HG03520 (cell line): ENCODE data around the gene DPYD.
A peak's percentile ranks its signal among the peaks of the same experiment; 100 is the strongest.

Experiments used
- ATAC-seq: cut with Tn5 transposase; IDR thresholded peaks from one replicate; pipeline ENCODE4 v1.9.1; 2021; ENCODE audit warnings: mild to moderate bottlenecking, moderate library complexity; ENCODE audit not compliant: unreplicated experiment

Gene DPYD

GRCh38 chr1:97560714-97561113, 360.1 kb downstream of the DPYD start:
- no peak for ATAC-seq

DNA sequence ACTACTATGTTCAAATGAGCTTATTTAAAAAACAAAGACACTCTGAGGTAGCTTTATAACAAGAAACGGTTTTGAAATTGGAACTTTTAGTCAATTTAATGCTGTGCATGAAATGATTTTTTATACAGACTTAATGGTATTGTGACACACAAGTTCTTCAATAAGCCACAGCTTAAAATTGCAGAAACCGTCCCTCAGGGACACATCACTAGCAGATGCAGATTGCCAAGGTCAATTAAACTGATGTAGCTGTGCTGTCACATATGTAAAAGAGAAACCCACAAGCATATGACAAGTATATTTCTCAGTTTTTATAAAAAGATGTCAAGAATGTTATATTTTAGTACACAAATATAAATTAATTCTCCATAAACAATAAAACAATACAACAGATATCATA, 366.9 kb downstream of the DPYD start:
- no peak for ATAC-seq

GRCh38 chr1:97551113-97551512, 369.7 kb downstream of the DPYD start:
- ATAC-seq = no peak

DNA sequence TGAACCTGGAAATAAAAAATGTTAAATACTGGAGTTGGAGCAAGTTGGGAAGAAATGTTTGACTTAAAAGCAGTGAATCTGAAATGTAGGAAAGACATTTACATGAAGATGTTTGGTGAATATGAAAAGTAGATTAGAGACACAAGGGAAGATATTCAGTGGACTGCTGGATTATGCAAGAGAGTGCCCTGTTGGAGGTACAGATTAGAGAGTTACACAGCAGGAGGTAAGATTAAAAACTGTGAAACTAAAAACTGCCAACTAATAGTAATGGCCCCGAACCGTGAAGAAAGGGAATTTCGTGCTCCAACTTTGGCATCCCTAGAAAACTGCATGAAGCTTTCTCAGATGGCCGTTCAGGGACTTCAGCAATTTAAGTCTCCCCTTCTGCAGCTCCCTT, 375.4 kb downstream of the DPYD start:
- ATAC-seq = no peak

DNA sequence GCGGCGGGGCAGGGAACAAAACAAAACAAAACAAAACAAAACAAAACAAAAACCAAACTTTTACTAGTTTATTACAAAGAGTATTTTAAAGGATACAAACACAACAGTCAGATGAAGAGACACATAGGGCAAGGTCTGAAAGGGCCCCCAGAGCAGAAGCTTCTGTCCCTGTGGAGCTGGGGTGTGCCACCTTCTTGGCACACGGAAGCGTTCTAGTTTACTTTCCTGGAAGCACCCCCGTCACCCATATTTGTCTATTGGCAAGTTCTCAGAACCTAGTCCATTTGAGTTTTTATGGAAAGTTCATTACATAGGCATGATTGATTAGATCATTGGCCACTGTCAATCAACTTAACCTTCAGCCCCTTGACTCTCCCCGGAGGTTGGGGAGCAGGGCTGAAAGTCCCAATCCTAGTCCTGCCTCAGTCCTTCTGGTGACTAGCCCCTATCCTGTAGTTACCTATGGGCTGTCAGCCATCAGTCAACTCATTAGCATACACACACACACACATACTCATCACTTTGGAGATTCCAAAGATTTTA, 380.4 kb downstream of the DPYD start:
- ATAC-seq = no peak

GRCh38 chr1:97538113-97538512, 382.7 kb downstream of the DPYD start:
- ATAC-seq = no peak

DNA sequence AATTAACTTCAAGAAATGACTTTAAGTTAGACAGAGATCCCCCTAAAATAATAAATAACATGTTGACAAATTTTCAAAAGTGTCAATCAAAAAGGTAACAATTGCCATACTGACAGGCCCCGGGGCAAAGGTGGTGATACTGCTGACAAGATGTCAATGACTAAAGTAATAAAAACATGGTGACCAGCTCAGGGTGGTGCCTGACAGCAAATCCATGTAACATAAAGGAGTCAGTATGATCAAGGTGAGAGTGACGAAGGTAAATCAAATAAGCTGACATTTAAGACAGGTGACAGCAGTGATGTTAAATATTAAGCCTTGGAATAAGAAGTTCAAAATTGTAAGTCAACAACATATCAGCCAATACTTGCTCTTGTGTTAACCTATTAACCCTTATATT, 387.5 kb downstream of the DPYD start:
- ATAC-seq = no peak

- no peak for ATAC-seq
Measured at GRCh38 chr1:97529600-97529999, 391.2 kb downstream of the DPYD start.

DNA sequence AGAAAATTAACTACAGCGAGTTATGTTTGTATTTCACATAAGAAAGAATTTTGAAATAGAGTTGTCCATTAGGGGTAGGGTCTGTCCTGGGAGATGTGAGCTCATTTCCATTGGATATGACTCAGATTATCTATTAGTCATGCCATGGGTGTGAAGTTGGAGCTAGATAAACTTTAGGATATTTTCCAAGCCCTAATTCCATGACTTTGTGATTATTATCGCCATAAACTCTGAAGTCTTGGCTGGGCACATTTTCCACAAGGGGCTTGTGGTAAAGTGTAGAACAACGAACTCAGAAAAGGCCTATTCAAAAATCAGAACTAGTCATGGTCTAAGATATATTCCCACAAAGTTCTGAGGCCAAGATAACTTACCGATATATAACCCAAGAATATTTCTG, 396.6 kb downstream of the DPYD start:
- ATAC-seq = no peak

DNA sequence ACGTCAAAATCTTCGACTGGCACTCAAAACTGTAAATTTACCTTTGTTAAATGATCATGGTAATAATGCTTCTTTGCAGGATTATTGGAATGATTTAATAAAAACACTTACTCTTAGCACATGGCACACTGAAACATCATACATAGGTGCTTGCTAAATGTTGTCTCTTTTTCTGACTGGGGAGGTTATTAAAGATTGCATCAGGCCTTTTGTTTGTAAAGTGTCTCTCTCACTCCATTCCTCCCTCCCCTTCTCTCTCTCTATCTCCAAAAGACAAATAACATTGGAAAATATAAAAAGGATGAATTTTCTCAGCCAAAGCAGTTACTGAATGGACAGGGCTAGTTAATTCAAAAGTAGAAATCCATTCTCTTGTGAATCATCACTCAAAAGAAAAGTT, 404.2 kb downstream of the DPYD start:
- ATAC-seq = no peak

- ATAC-seq = no peak
Measured at GRCh38 chr1:97508653-97509218, 412.1 kb downstream of the DPYD start.

GRCh38 chr1:97507863-97508262, 413.0 kb downstream of the DPYD start:
- no peak for ATAC-seq

- ATAC-seq = no peak
Measured at GRCh38 chr1:97506368-97506767, 414.5 kb downstream of the DPYD start.

DNA sequence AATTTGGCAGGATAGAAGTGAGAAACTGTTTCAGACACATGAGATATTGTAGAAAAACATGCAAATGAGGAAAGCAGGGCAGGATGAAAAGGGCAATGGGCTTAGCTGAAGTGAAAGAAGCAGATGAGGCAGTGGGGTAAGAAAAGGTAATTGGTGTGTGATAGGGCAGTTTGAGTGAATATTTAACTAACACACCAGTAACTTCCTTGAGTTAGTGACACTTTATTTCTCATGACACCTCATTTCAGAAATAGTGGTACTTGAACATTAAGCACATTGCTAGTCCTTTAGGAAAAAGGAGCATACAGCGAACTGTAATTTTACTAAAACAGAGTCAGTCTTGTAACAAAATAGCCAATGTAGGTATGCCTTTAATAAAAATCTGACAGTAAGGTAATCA, 415.0 kb downstream of the DPYD start:
- peak; percentile 92 for ATAC-seq

- peak; percentile 12 for ATAC-seq
Measured at GRCh38 chr1:97505289-97505688, 415.5 kb downstream of the DPYD start.

- ATAC-seq = no peak
Measured at GRCh38 chr1:97502360-97502759, 418.5 kb downstream of the DPYD start.

- ATAC-seq = no peak
Measured at GRCh38 chr1:97501628-97502027, 419.2 kb downstream of the DPYD start.

- no peak for ATAC-seq
Measured at GRCh38 chr1:97500760-97501159, 420.1 kb downstream of the DPYD start.

DNA sequence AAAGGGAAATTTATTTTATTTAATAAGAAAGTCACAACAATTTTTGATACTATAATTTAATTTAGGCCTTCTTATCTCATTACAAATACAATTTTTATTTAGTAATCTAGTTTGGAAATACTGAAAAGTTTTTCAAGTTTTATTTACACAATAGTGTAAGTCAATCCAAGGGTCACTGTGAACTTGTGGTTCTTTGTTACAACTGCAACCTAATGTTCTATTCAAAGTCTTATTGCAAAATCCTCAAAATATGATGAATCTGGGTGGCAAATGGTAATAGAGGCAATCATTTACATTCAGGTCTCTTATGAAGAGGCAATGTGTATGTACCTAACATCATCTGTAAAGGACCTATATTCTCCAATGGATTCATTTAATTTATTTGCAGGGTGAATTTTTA, 421.2 kb downstream of the DPYD start:
- no peak for ATAC-seq

DNA sequence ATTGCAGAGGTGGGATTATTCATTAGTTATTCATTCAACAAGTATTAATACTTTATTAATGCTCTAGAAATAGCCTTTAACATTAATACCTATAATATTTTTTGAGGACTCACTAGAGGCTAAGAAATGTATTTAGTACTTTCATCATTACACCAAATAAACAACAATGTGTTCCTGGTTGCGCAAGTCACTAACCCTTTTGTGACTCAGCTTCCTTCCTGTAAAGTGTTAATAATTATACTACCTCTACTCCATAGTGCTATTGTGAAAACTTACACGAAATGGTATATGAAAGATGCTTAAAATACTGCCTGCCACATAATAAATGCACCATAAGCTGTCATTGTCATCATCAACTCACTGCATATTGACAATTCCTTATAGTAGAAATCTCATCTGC, 431.0 kb downstream of the DPYD start:
- ATAC-seq = no peak

- no peak for ATAC-seq
Measured at GRCh38 chr1:97488530-97488929, 432.3 kb downstream of the DPYD start.

DNA sequence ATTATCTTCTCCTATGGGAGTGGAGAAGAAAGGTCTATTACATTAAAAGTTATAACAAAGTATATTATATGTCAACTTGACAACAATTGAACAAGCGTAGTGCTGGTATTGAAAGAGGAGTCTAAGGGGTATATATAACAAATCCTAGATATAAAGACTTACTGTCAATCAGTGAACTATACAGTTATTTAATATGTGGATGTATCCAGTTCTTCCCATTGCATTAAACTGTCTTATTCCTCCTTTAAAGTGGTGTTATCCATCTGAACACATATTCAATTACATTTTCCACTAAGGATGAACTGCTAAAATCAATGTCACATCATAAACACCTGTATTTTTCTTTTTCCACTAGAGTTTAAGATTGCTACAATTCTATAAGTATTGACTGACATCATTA, 438.8 kb downstream of the DPYD start:
- ATAC-seq = no peak

GRCh38 chr1:97467445-97467844, 453.4 kb downstream of the DPYD start:
- ATAC-seq = no peak
